Lung microvascular endothelial cell (primary cell): ENCODE data around the gene NFE2L1. TPM values are rescaled to one million over a fixed set of nuclear protein-coding genes. Genes with fewer than 3 reads are reported as not detected.

Experiments
- DNase-seq, 2 donors: peaks; one replicate each; pipeline versions ENCODE4 v3.0.0 to v3.0.0-alpha.2; 2010; ENCODE audit warnings: low read depth in 2 of 2
- total RNA-seq: library from RNA; depleted of rRNA; stranded (reverse); fragments of >200 nt; gene quantifications from 2 replicates; pipeline ENCODE4 v1.2.1, GENCODE V29; 2014

Gene NFE2L1
- total RNA-seq, 1 donor from 2014 or later, result 93.5 TPM

DNA sequence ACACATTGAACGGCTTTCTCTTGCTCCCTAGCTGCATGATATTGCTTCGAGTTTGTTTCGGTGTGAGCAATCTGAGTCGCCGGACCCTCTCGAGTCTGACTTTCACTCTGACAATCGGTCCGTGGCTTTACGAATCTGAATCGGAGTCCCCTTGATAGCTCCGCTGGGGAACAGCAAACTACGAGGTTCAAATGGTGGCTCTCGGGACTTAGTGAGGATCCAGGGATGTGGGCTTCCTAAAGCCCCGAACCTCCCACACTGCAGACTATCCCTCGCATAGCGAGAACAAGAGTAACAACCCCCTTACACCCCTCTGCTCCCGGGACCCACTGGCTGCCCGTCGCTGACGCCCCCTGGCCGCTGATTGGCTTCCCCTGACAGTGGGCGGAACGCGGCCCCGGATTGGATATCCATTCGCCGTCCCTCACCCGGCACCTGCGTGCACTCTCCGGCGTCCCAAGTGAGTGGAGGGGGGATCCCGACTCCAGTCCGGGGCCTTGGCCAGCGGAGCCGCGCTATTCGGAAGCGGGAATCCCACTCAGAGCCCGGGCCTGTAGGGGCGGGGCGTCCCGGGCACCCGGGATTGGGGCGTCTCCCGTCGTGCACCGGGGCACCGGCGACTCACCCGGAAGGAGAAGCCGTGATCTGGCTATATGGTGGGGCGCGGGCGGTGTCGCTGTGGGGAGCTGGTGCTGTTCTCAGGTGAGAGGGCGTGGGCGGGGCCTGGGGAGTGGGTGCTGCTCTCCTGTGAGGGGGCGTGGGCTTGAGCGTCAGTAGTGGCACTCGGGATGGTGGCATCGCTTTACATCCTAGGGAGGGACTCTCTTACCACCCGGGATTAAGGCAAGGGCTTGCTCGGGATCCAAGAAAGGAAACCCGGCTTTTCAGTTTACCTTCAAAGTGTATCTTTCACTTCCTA is 59.2 kb downstream of the NFE2L1 start, which contains the start of gene SNX11:
Gene SNX11 (plus strand): TSS at position 630 of the 919 bp plus-strand sequence. CDS start 4,278 bp downstream, outside the sequence.
- DNase-seq, result peak; percentile 86 to 87

- DNase-seq, result no peak
Observed at GRCh38 chr17:48110761-48111160, 62.6 kb downstream of the NFE2L1 start.

Other genes starting within 250 kb of the NFE2L1 start
- gene OSBPL7, start 226.6 kb upstream of the NFE2L1 start, total RNA-seq, result 4.8 and 7.5 TPM in 2 replicates
- gene MRPL10, start 216.8 kb upstream of the NFE2L1 start, total RNA-seq, result 16.3 and 18.3 TPM in 2 replicates
- not detected in 2 replicates for gene LRRC46, start 216.7 kb upstream of the NFE2L1 start, total RNA-seq
- gene SCRN2, start 207.1 kb upstream of the NFE2L1 start, total RNA-seq, result 23.2 and 27.7 TPM in 2 replicates
- gene SP6, start 197.2 kb upstream of the NFE2L1 start, total RNA-seq, result 0.65 and 3.0 TPM in 2 replicates
- gene SP2, start 152.1 kb upstream of the NFE2L1 start, total RNA-seq, result 0.87 and 1.8 TPM in 2 replicates
- 15.7 and 24.4 TPM in 2 replicates for gene PNPO, start 106.8 kb upstream of the NFE2L1 start, total RNA-seq
- gene PRR15L, start 90.5 kb upstream of the NFE2L1 start, total RNA-seq, result not detected in 2 replicates
- 50.3 and 51.8 TPM in 2 replicates for gene CDK5RAP3, start 77.2 kb upstream of the NFE2L1 start, total RNA-seq
- 4.6 and 7.0 TPM in 2 replicates for gene COPZ2, start 10.6 kb upstream of the NFE2L1 start, total RNA-seq
- gene CBX1, start 53.1 kb downstream of the NFE2L1 start, total RNA-seq, result 38.4 and 42.9 TPM in 2 replicates
- 10.7 and 13.5 TPM in 2 replicates for gene SNX11, start 59.4 kb downstream of the NFE2L1 start, total RNA-seq